Ishikawa (cell line): Measurements from ENCODE around the gene TRHDE.

Source experiments
- CEBPB ChIP-seq: IDR thresholded peaks from 2 replicates; pipeline ENCODE4 v1.6.1; 2012
- CREB1 ChIP-seq: IDR thresholded peaks from 2 replicates; pipeline ENCODE4 v1.6.1; 2012; ENCODE audit warnings: low read depth
- EGR1 ChIP-seq: IDR thresholded peaks from 2 replicates; pipeline ENCODE4 v1.6.1; 2012
- EP300 ChIP-seq: IDR thresholded peaks from 2 replicates; pipeline ENCODE4 v1.6.1; 2012; ENCODE audit warnings: borderline replicate concordance
- FOXM1 ChIP-seq: IDR thresholded peaks from 2 replicates; pipeline ENCODE4 v1.6.1; 2012; ENCODE audit warnings: low read depth, borderline replicate concordance
- MAX ChIP-seq: IDR thresholded peaks from 2 replicates; pipeline ENCODE4 v1.6.1; 2012
- NFIC ChIP-seq: IDR thresholded peaks from 2 replicates; pipeline ENCODE4 v1.6.1; 2012
- RAD21 ChIP-seq: IDR thresholded peaks from 2 replicates; pipeline ENCODE4 v1.6.1; 2012; ENCODE audit warnings: low read depth
- REST ChIP-seq: IDR thresholded peaks from 2 replicates; pipeline ENCODE4 v1.6.1; 2012; ENCODE audit warnings: low read depth, mild to moderate bottlenecking
- TAF1 ChIP-seq: IDR thresholded peaks from 2 replicates; pipeline ENCODE4 v1.6.1; 2012; ENCODE audit warnings: low read depth, mild to moderate bottlenecking
- TCF12 ChIP-seq: IDR thresholded peaks from 2 replicates; pipeline ENCODE4 v1.6.1; 2012; ENCODE audit warnings: low read depth
- TEAD4 ChIP-seq: IDR thresholded peaks from 2 replicates; pipeline ENCODE4 v1.6.1; 2012
- USF1 ChIP-seq: IDR thresholded peaks from 2 replicates; pipeline ENCODE4 v1.6.1; 2012
- YY1 ChIP-seq: IDR thresholded peaks from 2 replicates; pipeline ENCODE4 v1.6.1; 2012; ENCODE audit warnings: low read depth
- ZBTB7A ChIP-seq: IDR thresholded peaks from 2 replicates; pipeline ENCODE4 v1.6.1; 2012; ENCODE audit warnings: low read depth

The TRHDE gene

GRCh38 chr12:72692338-72692737, 420.2 kb downstream of the TRHDE start:
- TF ChIP-seq EP300: no peak
- TF ChIP-seq ZBTB7A: no peak
- no peak for TF ChIP-seq TCF12
- TF ChIP-seq TAF1: no peak
- no peak for TF ChIP-seq CREB1
- TF ChIP-seq TEAD4: no peak
- no peak for TF ChIP-seq REST

GRCh38 chr12:72694193-72694592, 422.0 kb downstream of the TRHDE start:
- TF ChIP-seq FOXM1 (no peak), TCF12 (no peak), EP300 (no peak), TEAD4 (no peak), NFIC (no peak), CEBPB (no peak), MAX (no peak), USF1 (no peak), CREB1 (no peak), REST (no peak), EGR1 (no peak), YY1 (no peak), RAD21 (no peak), TAF1 (no peak), ZBTB7A (no peak)

- TF ChIP-seq EP300 (no peak), ZBTB7A (no peak), MAX (no peak), RAD21 (no peak), USF1 (no peak), EGR1 (no peak), TAF1 (no peak), NFIC (no peak), CREB1 (no peak), REST (no peak), CEBPB (no peak)
Measured at GRCh38 chr12:72699362-72699761, 427.2 kb downstream of the TRHDE start.

GRCh38 chr12:72716221-72716620, 444.1 kb downstream of the TRHDE start:
- TF ChIP-seq EP300 (no peak), USF1 (no peak), CEBPB (no peak), MAX (no peak), CREB1 (no peak), NFIC (no peak), YY1 (no peak), RAD21 (no peak), TEAD4 (no peak), REST (no peak), TAF1 (no peak), FOXM1 (no peak), TCF12 (no peak)
